H1 (cell line): ENCODE measurements around the gene UBE4A. TPM values are rescaled to one million over a fixed set of nuclear protein-coding genes. Genes with fewer than 3 reads are reported as not detected.

ENCODE experiments used
- ATF2 ChIP-seq: IDR thresholded peaks from 2 replicates; pipeline ENCODE4 v1.6.1; 2012; ENCODE audit warnings: low read length, inconsistent platforms
- SP4 ChIP-seq: IDR thresholded peaks from 2 replicates; pipeline ENCODE4 v1.6.1; 2012; ENCODE audit warnings: low read length, inconsistent platforms
- polyA plus RNA-seq, 7 experiments: library from polyadenylated mRNA; depleted of rRNA in 3 of 7; stranded (reverse) in 5 of 7; unstranded in 2 of 7; fragments of >200 nt in 5 of 7; fragments of 200-250 nt in 2 of 7; gene quantifications; 1 replicate in 5 of 7; 2 replicates in 1 of 7; 4 replicates in 1 of 7; pipeline versions ENCODE4 v1.2.1 to v1.2.3, GENCODE V29; 2011 to 2013; ENCODE audit warnings: missing spikeins in 2 of 7, mixed read lengths in 2 of 7
- total RNA-seq: library from RNA; stranded (reverse); fragmentation: NEBNext Ultra II Directional; extraction: Animal tissue kit (Norgen Biotek cat#: 25700); gene quantifications from 2 replicates; pipeline ENCODE4 v1.2.1, GENCODE V29; 2021

Gene UBE4A
- total and polyA plus RNA-seq, 2 of the 8 experiments (the other 6 are each of a cell fraction or from before 2014, with no cell fraction given) = 11.3 to 34.5 TPM

GRCh38 chr11:118443590-118444218, 84.3 kb downstream of the UBE4A start (continued):
- TF ChIP-seq ATF2 (no peak), SP4 (no peak)
